Skin epidermis (tissue), 12 donors: ENCODE measurements around the gene PDCD6IP.

Experiments
- H3K27ac ChIP-seq, 21 experiments: fragments of 200-600 bp; sonication (generic) in 11 of 21; one replicate each; pipeline ENCODE4 v1.5.0; 2020; ENCODE audit warnings: mild to moderate bottlenecking in 3 of 21, inconsistent platforms in 2 of 21, moderate library complexity in 2 of 21
- H3K4me3 ChIP-seq, 7 experiments: fragments of 200-600 bp; sonication (generic) in 2 of 7; one replicate each; pipeline ENCODE4 v1.5.0; 2020; ENCODE audit warnings: inconsistent platforms in 2 of 7, mild to moderate bottlenecking in 2 of 7, moderate library complexity in 1 of 7

The PDCD6IP gene

DNA sequence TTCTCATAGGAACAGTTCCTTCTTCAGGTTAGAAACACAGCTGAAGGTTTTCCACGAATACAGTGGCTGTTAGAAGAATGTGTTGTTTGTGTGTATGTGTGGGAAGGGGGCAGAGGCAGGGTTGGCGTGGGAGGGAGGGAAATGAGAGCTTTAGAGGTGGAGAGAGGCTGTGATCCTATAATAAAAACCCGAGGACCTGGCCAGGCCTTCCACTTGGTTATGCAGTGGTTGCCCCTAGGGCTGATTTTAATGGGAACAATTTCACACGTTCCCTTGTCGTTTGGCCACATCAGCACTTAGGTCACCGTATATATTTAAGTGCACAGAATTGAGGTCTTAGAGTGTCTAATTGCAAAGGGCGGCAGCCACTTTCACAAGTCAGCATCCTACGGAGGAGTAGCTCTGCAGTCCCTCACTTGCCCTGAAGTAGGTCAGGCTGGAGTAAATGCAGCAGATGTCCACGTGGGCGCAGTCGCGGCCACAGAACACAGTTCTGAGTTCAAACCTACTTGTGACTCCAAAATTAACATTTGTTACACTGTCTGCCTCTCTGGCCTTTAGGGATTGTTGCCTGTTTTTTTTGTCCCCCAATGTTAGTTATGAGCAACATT, 85.6 kb downstream of the PDCD6IP start:
- no peak overlapping the region for H3K27ac ChIP-seq
- H3K4me3 ChIP-seq: no peak overlapping the region

DNA sequence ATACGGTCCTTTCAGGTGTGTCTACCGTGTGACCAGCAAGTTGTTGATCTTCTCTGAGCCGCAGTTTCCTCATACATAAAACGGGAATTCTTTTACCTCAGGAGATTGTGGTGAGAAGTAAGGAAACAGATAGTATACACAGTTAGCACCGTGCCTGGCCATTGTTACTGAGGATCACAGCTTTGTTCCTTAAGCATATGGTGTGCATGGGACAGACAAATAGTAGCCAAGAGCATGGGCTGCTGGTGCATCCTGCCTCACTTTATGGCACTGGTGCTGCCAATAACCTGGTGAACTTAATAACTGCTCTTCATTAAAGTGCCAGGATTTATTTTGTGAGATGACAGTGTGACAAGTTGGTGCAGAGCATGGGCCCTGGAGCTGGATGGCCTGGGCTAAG, 86.3 kb downstream of the PDCD6IP start:
- no peak overlapping the region for H3K4me3 ChIP-seq
- no peak overlapping the region for H3K27ac ChIP-seq

DNA sequence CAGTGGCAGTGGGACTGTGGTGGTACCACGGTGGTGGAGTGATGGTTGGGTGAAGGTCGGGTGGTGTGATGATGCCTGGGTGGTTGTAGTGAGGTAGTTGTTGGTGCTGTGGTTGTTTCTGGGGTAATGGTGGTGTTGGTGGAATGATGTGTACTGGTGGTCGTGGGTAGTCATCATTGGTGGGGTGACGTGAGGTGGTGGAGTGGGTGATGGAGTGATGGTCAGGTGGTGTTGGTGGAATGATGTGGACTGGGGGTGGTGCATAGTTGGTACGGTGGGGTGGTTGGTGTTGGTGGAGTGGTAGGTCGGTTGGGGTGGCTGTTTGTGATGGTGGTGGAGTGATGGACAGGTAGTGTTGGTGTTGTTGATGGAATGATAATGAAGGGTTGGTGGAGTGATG, 87.1 kb downstream of the PDCD6IP start:
- H3K4me3 ChIP-seq: no peak overlapping the region
- H3K27ac ChIP-seq: no peak overlapping the region

DNA sequence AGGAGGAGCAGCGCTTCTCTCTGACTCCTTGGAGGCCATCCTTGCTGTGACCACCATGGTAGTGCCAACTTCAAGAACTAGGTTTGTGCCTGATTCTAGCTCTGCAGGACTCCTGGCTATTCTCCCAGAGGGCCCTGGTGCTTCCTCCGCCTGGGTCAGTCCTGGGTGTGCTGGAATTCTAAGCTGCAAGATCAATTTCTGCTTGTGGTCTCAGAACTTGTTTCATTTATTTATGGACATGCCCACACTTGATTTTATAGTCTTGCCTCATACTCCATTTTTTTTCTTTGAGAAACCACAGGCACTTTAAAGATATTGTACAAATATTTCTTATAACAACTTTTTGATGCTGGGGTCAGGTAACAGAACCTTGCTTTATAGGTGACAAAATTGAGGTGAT, 87.6 kb downstream of the PDCD6IP start:
- Histone ChIP-seq H3K4me3 (no peak overlapping the region), H3K27ac (no peak overlapping the region)

DNA sequence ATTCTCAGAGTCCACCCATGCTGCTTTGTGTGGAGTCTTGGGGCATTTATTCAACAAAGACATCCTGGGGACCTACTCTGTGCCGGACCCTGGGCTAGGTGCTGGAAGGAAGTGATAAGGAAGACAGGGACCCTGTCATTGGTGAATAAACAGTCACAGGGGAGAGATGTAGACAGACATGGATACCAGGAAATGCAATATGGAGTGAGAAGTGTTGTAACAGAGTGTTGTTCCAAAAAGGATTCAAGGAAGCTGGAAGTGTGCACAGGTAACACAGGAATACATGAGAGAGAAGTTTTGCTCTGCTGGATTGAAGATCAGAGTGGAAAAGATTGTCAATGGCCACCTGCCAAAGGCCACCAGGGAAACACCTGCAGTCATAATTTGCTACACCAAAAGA, 89.0 kb downstream of the PDCD6IP start:
- Histone ChIP-seq H3K27ac (no peak overlapping the region), H3K4me3 (no peak overlapping the region)

DNA sequence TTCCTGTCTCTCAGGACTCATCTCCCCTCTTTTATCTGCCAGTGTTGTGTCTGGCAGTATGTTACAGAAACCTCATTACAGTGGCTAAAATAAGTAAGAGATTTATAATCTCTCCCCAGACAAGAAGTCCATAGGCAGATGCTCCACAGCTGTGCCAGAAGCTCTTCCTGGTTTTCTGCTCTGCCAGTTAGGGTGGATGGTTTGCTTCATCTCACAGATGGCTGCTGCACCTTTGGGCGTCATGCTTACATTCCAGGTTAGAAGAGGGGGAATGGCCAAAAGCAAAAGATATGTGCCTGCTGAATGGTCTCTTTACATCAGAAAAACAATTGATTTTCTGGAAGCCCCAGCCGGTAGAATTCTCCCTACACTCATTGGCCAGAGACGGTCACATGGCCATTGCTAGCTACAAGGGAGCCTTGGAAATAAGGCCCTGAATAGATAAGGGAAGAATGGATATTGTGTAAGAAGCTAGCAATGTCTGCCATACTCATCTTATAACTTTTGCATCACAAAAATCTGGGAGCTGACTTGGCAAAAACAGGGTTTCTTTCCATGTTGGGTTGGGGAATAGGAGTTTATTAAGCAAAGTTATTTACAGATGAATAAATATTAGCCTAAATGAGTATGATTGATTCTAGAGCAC, 91.1 kb downstream of the PDCD6IP start:
- Histone ChIP-seq H3K27ac (no peak overlapping the region), H3K4me3 (no peak overlapping the region)

DNA sequence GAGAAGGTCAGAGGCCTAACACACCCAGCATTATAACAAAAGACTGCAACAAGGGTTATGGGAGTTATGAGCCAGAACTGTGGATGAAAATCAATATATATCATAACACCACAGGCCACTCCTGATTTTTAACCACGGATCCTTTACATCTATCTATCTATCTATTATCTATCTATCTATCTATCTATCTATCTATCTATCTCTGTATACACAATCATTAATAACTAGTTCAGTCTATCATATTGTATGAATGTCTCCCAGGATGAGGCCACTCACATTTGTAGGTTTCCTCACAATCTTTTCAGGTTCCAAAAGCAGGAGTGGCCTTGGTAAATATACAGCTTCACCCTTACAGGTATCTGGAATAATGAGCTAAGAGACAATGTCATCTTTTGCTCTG, 94.2 kb downstream of the PDCD6IP start:
- Histone ChIP-seq H3K4me3 (no peak overlapping the region), H3K27ac (no peak overlapping the region)

DNA sequence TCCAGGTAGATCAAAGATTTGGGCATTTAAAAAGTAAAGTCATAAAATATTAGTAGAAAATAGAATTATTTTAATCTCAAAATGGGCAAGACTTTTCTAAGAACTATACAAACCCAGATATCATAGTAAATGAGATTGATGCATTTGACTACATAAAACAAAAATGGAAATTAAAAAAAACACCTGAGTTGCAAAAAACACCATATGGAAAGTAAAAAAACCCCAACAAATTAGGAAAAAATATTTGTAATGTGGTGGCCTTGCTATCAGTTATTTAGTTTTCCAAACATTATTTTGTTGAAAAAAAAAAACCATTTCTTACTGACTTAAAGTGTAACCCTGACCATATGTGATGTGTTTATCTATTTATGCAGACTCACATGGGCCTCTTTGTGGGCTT, 97.2 kb downstream of the PDCD6IP start:
- Histone ChIP-seq H3K27ac (no peak overlapping the region), H3K4me3 (no peak overlapping the region)

DNA sequence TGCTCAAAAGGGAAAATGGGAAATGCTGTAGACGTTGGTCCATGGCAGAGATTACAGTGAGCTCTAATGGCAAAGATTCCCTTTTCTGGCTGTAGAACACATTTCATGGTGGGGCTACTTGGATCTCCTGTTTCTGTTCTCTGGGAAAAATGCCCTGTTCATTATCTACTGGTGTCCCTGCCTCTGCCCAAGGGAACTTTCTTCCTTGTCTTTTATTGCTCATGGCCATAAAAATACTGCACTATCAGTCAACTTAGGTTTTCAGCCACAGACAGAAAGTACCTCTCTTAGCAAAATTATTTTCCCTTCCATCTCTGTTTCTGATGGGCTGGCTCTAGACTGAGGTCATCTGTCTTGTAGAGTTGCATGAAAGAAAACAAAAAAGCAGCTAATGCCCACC, 98.9 kb downstream of the PDCD6IP start:
- Histone ChIP-seq H3K27ac (no peak overlapping the region), H3K4me3 (no peak overlapping the region)

DNA sequence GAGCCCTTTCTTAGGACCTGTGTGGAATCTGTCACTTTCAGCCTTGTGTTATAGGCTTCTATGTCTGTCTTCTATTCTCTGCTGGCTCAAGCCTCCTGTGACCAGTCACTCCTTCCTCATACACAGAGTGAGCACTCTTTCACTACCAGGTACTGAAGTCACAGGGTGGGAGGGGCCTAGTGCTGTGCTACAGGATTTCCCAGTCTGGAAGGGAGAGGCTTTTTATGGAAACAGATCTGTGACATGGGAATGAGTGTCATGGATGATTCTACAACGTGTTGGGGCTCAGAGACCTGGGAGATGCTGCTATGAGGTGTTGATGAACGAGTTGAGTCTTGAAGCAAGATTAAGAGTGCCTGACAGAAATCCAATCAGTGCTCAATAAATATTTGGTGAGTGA, 100.5 kb downstream of the PDCD6IP start:
- no peak overlapping the region for H3K4me3 ChIP-seq
- H3K27ac ChIP-seq: no peak overlapping the region

DNA sequence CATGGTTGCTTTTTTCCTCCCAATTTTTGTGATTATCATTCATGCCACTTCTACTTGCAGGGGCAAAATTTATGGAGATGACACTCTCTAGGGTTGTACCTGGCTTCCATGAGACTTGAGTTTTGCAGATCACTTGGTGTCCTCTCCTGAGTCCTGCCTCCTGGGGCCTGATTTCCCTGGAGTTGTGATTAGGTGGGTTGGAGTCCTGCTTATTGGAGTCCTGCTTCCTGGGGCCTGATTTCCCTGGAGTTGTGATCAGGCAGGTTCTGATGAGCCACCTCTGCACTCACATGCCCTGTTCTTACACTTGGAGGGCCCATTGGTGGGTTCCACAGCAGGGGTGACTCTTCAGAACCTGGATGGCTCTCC, 102.0 kb downstream of the PDCD6IP start:
- Histone ChIP-seq H3K4me3 (no peak overlapping the region), H3K27ac (no peak overlapping the region)

DNA sequence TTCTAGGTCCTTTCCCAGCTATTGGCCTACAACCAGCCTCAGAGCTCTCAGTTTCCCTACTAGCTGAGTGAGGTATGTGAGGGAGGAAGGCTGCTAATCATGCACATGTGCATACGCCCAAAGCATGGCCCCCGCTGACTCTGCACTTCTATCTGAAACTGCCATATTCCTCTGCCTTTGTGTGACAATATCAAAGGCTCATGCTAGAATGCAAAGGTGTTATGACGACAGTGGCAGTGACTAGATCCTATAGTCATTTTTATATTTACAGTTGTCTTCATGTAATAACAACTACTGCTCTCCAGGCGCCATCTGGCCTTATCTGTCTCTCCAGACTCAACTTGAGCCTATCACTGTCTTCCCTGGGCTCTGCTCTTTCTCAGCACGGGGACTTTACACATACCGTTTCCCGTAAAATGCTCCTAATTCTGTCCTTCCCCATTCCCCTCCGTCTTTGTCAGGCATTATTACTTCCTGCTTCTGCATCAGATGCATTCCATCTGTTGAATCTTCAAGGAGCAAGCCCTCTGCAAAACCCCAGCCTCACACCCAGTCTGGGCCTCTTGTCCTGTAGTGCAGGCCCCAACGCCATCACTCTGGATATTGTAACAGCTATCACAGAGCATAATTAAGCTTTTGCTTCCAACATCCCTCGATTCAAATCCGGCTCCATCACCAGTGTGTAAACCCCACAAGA, 102.5 kb downstream of the PDCD6IP start:
- Histone ChIP-seq H3K4me3 (no peak overlapping the region), H3K27ac (no peak overlapping the region)

DNA sequence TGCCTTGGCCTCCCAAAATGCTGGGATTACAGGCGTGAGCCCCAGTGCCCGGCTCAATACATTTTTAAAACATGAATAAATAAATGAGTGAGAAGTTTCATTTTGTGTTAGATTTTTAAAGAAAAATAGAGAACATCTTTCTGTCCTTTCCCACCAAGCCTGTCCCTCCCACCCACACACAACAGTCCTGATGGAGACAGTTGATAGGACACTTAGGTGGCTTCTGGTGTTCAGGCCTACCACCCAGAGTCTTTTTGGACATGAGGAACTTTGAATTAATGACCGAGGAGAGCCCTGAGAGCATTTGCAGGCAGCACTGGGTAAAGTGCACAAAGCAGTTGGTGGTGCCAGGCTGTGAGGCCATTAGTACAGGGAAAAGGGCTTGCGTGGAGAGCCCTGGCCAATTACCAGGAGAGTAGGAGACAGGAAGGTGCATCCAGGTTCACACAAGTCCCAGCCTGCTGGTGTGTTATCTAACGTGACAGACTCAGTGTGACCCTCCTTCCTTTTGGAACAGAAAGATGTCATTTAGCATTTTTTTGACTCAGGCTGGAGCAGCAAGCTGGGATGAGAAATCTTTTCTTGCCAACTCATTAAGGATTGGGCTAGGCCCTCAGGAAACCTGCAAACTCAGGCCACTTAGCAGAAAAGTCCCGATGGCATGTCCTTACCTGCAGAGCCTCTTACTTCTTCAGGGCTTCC, 103.6 kb downstream of the PDCD6IP start:
- Histone ChIP-seq H3K27ac (no peak overlapping the region), H3K4me3 (no peak overlapping the region)

DNA sequence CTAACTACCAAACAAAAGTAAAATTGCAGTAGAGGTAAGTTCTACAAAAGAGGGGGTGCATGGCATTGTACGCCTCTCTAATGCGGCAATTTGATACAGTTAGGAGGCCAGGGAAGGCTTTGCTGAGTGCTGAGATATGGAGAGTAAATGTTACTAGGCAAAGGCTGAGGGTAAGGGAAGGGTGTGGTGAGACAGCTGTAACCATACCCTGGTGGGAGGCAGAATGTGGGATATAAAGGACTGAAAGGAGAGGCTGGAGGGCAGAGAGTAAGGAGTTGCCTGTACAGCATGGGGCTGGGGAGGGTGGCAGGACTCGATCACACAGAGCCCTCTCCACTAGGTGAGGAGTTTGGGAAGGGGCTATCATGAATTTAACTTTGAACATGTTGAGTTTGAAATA, 106.3 kb downstream of the PDCD6IP start:
- H3K4me3 ChIP-seq: no peak overlapping the region
- no peak overlapping the region for H3K27ac ChIP-seq

DNA sequence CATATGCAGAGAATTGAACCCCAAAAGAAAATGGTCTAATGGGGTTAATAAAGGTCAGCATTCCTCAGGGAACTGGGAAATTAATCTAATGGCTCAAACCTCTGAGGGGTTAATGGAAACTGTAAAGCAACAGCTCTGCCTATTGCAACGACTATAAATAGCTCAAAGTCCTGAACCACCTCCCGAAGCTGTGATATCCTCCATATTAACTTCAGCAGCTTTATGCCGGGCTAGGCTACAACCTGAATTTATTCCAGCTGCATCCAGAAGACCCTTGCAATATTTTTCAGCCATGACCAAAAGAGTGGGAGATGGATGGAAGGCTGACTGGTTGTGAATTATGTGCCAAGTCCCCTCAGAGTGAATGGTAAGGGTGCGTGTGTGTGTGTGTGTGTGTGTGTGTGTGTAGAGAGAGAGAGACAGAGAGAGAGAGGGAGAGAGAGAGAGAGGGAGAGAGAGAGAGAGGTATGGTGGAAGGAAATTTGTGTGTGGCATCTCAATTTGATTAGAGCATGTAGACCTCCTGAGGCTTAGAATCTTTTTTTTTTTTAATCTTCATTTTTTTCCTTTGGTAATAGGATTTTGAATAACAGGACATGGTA, 109.9 kb downstream of the PDCD6IP start:
- Histone ChIP-seq H3K27ac (no peak overlapping the region), H3K4me3 (no peak overlapping the region)

DNA sequence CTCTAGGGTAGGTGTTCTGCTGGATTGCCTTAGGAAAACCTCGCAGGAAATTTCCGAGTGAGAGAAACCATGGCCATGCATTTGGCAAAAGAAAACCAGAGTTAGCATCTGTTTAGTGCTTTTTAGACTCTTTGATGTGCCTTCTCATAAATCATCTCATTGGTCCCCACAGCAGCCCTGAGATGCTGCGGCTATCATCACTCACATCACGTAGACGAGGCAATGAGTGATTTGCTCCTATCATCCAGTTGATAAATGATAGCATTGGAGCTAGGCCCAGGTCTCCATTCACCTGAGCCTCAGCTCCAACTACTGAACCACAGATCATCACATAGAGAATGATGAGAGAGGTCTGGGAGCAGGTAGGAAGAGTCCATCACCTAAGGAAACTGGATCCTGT, 111.1 kb downstream of the PDCD6IP start:
- no peak overlapping the region for H3K4me3 ChIP-seq
- H3K27ac ChIP-seq: no peak overlapping the region

DNA sequence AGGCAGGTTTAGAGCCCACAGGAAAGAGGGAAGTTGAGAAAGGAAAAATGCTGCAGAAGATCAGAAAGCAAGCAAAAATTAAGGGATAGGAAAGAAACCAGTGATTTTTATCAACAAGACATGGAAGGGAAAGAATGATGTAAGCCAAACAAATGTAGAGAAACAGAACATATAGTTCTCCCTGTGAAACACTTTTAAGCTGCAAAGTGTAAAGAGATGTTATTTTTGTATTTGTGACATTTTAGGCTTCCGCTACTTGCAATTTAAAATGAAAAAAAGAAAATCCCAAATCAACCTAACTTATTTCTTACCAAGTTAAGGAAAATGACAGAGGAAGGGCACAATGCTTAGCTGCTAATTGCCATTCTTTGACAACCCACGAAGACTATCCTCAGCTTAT, 111.6 kb downstream of the PDCD6IP start:
- H3K27ac ChIP-seq: no peak overlapping the region
- H3K4me3 ChIP-seq: no peak overlapping the region

DNA sequence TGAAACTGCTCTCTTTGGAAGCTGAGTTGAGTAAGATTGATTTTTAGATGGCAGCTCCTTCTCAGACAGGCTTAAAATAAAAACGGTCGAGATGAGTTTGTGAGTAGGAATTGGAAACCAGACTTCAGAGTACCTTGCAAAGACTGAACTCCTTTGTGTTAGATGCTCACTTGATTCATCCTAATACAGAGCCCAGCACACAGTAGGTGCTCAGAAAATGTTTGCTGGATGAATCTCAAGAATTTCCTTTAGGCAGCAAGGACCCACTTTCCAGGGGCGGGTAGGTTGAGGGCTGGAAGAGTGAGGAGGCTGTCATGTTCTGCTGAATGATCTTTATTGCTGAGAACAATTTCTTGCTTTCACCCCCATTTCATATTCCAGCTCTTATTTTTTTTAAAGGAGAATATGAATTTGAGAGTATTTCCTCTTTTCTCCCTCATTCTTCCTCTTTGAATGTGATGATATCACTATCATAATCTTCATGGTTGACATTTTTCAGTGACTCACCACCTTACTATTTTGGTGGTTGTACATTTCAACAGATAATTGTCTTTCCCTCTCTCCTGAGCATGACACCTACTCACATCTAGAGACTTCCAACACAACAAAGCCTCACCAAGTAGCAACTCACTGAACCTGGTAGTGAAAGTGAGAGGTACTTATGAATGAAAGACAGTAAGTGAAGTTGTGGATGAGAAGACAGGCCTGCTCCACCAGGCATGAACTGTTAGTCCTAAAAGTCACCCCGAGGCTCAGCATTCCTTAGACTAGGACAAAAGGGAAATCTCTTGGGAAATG, 113.3 kb downstream of the PDCD6IP start:
- no peak overlapping the region for H3K27ac ChIP-seq
- no peak overlapping the region for H3K4me3 ChIP-seq

DNA sequence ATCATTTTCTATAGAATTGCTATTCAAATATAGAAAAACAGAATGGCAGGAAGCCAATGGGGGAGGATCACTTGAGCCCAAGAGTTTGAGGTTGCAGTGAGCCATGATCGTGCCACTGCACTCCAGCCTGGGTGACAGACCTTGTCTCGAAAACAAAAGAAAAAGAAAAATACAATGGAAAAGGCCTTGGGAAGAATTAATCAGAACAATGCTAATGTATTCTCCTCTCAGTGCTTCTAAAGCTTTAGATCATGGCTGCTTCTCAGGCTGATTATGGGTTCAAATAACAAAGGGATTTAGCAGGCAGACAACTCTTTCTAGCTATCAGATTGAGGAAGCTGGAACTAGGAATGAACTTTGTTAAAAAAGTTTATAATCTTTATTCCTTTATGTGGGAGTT, 115.8 kb downstream of the PDCD6IP start:
- Histone ChIP-seq H3K4me3 (no peak overlapping the region), H3K27ac (no peak overlapping the region)
